HG03045 (cell line): Measurements from ENCODE around the gene CNTNAP5.

ENCODE experiments used
- ATAC-seq: cut with Tn5 transposase; IDR thresholded peaks from one replicate; pipeline ENCODE4 v1.9.1; 2021; ENCODE audit warnings: mild to moderate bottlenecking, moderate library complexity; ENCODE audit not compliant: unreplicated experiment

CNTNAP5 gene

DNA sequence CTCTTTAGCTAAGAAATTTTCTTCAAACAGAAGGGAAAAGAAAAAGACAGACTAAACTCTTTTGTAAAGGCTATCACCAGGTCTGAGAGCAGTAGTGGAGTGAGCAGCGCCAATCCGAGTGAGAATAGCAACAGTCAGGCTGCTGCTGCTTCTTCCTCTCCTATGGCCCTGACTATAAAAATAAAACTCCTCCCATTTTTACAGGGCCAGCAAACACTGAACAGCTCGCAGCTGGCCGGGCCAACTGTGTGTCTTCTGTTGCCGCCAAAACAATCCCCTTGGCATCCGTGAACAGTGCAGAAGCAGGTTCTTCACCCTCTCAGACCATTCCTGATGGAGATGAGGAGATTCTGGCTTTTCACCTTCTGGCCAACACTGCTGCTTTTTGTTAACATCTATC is 124.5 kb downstream of the CNTNAP5 start:
- no peak for ATAC-seq

DNA sequence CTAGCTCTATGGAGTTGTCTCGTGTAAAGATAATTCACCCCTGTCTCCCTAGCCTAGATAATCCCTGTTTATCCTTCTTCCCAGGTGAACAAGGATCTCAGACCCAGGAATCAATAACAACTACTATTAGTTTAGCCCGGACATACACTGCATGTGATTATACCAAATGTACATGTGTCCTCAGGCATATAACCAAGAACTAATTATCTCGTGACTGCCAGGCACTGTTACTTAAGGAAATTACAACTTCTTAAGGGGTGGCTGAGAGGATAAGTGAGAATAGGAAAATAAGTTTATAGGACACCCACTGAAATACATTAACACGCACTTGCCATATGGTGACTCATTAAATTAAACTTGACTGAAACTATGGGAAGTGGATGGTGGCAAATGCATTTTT is 126.6 kb downstream of the CNTNAP5 start:
- ATAC-seq: no peak

DNA sequence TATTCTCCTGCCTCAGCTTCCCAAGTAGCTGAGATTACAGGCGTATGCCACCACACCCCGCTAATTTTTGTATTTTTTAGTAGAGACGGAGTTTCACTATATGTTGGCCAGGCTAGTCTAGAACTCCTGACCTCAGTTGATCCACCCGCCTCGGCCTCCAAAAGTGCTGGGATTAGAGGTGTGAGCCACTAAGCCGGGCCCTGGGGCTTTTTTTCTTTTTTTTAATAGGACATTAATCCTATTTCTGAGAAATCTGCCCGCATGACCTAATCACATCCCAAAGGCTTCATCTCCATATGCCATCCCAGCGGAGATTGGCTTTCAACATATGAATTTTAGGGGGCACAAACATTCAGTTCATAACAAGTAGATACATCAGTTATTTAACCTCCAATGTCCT is 128.6 kb downstream of the CNTNAP5 start:
- no peak for ATAC-seq

DNA sequence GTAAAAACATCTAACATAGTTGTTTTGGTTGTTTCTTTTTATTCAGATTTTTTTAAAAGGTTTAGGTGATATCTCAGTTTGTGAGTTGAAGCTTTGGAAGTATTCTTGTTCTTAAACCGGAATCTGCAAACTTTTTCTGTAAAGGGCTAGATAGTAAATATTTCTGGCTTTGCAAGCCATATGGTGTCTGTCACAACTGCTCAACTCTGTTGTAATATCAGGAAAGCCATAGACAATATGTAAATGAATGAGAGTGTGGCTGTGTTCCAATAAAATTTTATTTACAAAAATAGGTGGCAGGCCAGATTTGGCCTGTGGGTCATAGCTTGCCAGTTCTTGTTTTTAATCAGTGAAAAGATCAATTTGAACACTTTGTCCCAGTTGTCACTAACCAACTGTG is 134.1 kb downstream of the CNTNAP5 start:
- no peak for ATAC-seq

DNA sequence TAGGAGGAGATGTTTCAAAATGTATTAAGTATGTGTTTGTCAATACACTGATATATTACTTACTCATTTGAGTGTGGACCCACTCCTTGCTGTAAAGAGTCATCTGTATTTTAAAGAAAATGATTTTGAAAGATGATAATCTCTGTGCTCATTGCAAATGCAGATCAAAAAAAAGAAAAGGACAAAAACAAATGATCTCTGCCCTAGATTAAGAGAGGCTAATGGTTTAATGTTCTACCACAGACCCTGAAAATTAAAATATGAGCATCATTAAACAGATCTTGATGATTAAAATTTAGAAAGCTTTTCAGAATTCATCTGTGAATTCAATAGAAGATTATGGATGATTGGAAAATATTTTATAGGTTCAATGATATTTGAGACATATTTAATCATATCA is 136.5 kb downstream of the CNTNAP5 start:
- no peak for ATAC-seq

DNA sequence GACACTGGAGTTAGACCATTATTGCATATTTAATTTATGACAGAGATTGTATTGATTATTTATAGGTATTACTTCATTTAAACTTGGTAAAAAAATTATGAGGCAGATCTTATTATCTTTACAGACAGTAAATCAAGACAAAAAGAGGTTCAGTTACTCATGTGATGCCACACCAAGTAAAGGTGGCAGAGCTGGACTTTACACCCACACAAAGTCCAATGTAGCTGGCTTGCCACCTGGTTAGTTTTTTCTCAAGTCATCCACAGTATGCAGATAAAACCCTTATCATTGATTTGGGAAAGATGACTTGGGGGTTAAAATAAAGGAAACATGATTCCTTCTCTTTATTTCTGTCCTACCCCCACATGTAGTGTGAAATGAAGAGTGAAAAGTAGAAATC is 137.2 kb downstream of the CNTNAP5 start:
- no peak for ATAC-seq

DNA sequence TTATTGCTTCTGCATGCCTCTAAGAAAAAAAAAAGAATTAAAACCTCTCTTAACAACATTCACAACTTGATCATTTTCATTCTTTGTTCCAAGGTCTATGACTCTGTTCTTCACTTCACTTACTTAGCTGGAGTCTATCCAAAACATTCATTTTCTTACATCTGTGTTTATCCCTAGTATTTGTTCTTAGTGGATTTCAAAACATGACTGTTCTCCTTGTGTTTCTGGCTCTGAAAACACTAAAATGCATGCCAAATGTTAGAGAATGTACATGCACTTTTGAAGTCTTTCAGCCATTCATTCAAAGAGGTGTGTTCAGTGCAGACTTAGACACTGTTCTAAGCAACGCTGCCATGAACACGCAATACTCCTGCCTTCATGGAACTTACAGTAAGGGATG is 138.8 kb downstream of the CNTNAP5 start:
- no peak for ATAC-seq

DNA sequence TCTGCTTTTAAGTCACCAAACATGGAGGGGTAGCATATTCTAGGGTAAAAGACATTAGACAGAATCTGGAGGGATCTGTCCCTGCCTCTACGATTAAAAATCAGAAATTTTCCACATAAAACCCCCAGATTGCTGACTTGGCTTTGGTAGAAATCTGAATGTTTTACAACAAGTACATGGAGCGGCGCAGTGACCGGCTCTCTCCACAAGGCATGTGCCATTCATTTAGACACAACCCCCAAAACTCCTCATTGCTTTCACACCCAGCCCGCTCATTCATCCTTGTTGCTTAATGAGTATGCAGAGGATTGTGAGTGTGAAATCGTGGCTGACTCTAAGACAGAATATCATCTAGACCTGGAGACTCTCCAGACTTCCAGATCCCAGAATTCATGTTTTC is 140.6 kb downstream of the CNTNAP5 start:
- no peak for ATAC-seq

DNA sequence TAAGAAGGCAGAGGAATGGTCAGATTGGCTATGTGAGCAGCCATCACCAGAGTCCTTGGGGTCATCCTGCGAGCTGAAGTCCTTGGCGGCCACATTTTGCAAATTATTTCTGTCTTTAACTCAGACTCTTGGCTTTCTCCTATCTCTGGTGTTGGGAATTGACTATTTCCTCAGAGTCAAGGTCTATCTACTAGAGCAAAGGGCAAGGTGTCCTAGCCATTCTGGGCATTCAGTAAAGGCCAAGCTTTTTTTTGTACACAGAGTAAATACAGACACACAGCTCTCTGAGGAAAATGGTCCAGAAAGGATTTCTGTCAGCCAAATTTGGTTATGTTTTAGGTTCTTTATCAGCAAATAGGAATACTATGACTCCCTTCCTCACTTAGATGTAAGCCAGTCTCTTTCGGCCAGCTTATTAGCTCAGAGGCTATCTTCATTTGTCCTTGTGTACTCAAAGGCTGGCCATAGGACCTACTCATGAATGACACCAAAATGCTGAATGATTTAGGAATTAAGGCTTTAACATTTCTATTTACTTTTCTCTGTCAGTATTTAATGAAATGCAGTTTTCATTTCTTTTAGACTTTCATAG is 146.5 kb downstream of the CNTNAP5 start:
- no peak for ATAC-seq

DNA sequence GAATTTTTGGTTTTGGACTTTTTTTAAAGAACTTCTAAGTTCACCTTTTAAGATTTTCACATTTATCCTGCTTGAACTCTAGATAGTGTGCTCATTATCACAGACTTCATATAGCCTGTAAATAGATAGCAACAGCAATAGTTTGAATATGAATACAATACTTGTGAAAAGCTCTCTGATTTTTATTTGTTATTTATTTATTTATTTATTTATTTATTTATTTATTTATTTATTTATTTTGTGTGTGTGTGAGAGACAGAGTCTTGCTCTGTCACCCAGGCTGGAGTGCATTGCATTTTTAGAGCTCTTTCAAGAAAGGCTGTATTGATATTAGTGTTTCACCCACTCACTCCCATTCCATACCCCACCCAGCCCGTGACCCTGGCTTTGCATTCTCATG is 153.6 kb downstream of the CNTNAP5 start:
- no peak for ATAC-seq

DNA sequence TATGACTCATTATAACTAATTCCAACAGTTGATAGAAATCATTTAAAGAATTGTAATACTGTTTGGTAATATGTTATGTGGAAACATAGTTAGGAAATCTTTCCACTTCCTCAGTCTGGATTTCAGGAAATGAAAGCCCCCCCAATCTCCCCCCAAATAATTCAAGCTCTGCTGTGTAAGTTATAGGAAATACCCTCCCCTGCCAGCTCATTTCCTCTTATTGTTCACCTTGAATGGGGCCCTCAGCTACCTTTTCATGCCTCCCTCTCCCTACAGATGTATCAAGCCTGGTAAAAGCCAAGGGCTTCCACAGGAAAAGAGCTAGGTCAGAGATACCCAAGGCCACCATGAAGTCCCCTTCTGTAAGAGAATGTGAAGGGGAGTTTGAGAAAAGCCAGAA is 155.5 kb downstream of the CNTNAP5 start:
- no peak for ATAC-seq

DNA sequence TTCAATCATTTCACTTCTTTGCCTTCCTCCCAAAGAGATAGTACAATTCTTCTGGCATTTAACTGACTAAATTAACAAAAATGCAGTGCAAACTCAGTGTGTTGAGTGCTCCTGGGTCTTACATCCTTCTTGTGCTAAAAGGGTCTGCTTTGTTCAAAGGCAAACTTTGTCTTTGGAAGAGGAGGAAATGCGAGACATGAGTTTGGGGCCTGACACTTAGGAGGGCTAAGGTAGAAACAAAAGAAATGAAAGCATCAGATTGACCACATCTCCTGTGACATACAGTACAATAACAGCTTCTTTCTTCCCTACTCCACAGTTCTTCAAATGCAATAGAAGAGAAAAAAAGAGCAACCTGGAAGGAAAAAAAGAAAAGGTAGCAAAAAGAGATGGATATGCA is 161.7 kb downstream of the CNTNAP5 start:
- no peak for ATAC-seq

DNA sequence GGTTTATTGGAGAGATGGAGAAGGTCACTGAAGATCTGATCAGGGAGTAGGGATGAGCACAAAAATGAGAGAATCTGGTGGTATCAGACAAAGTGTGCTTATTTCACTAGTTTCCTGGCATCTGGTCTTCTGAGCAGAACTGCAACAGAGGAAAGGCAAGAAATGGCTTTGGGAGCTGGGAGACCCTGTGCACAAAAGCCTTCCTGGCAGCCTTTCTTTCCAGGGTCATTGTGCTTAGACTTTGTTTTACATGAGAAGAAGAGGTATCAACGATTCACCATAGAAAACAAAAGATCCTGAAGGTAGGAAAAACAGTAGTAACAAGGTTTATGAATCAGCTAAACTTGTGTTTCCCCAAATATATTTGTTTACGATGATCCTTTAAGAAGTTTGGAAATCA is 162.9 kb downstream of the CNTNAP5 start:
- no peak for ATAC-seq

DNA sequence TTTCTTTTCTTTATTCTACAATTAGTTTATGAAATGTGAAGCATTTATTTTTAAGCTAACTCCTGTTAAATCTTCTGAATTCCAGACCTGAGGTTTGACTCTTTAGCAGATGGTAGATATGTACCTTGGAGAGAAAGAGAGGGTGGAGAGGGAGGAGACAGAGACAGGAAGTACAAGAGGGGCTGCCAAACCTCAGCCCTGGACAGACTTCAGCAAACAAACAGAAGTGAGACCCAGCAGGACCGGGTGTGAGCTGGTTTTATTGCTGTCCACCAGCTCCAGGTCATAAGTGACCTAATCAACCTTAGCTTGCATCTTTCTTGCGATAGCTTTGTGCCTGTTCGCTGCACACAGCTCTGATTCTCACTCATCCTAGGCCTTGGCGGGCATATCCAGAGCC is 168.6 kb downstream of the CNTNAP5 start:
- ATAC-seq: no peak

DNA sequence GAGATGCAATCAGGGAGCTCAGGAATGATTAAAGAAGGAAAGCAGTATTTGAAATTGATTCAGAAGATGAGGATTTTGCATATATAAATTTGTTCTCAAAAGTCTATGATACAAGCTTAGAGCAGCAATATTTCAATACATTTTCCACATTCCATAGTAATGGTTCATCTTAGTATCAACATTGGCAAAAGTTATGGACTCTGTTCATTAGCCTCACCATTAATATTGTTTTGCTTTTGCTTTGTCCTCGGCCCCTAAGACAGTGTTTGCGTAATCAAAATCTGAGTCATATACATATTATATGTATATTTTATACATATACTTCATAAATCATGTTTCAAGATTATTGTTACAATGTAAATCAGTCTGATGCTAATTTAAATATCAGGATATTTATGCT is 176.6 kb downstream of the CNTNAP5 start:
- ATAC-seq: no peak

DNA sequence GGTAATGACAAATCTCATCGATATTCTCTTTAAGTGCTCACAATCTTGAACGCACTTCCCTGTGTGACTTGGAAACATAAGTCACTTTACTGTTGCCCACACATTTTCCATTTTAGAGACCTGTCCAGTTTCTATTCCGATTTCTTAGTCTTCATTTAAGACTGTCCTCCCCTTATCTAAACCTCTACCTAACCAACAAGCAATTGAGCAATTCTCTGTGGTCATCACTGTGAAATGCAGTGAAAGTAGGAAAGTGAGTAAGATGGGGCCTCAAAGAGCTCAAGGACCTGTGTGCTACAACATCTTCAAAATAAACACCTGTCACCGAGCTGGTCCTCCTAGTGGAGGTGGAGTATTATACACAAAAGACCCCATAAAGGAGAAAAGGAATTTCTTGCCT is 184.4 kb downstream of the CNTNAP5 start:
- no peak for ATAC-seq

DNA sequence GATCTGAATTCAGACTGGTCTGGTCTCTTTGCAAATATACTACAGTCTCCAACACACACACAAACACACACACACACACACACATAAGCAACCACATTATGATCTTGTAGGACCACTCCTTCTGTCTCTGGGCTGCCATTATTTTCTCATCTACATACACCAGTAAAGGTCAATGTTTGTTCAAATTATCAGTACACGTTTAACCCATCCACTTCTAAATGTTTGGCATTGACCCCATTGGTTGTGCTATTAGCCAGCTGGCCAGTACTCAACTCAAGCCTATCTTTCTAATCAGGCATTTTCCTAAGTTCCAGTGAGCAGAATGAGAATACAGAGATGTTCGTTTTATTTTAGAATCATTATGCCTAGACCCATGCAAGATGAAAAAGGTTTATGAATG is 186.4 kb downstream of the CNTNAP5 start:
- ATAC-seq: no peak

DNA sequence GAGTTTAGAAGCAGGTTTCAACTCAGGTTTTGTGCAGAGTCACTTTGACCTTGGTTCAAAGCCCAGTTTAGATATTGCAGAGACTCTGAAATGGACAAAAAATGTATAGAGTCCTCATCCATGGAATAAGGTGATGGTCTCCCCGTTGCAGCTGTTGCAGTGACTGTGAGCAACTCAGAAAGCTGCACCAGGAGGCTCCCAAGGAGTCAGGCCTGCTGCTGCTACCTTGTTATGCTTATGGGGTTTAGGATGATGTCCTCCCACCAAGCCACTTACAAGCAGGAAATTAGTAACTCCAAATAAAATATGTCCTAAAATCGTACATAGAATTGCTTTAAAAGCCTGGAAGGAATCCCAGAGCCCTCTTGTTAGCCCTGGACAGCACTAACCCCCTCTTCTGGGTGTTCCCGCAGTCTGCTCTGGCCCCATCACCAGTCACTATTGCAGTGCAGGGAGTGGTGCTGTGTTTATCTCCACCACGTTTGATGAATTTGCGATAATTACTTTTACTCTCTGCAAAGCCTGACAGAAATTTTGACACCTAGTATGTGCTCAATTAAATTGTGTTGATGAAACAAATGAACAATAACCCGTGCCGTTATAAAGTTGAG is 189.0 kb downstream of the CNTNAP5 start:
- no peak for ATAC-seq

DNA sequence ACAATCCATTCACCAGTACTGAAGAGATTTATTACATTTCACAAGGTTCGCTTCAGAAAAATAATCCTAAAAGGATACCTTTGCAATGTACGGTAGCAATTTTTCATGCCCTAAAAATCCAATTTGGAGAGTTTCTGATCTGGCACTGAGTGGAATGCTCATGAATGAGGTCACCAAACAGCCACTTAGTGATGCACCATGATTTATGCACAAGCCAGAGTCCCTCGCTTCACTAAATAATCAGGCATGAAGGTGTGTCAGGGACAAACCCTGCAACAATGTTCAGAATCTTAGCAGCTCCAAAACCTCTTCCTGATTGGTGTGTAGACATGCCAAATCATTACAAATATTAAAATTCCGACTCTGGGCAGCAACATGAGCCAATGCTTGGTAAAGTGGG is 221.1 kb downstream of the CNTNAP5 start:
- ATAC-seq: no peak

DNA sequence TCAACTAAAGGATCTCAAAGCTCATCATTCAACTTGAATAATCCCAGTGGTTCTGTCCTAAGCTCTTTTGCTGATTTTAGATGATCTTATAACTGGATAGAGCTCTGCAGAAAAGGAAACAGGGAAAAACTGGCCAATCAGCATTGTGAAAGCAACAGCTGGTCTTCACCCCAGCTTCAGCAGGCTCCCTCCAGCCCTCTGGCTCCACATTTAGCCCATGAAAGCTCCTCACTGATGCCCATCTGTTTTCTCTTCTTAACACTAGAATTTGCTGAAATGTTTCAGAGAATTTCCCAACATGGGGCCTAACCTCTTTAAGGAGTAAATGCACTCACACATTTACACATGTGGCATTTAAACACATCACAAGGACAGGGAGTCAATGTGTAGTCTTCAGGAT is 223.3 kb downstream of the CNTNAP5 start:
- ATAC-seq: no peak

DNA sequence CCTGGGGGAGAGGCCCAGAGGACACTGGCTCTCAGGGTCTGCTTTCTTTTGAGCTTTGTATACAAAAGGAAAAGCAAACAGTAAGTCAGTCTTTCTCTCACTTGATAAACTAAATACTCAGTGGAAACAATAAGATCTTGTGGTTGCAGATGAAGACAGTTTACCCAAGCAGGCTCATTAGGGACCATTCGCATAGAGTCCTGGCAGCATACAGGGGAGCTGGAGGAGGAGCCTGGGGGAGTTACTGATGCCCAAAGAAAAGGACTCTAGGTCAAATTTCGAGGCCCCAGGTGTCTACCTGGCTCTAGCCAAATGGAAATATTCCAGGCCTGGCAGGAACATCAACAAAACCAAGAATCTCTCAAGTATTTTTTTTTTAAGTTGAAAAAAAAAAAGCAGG is 225.3 kb downstream of the CNTNAP5 start:
- ATAC-seq: no peak

DNA sequence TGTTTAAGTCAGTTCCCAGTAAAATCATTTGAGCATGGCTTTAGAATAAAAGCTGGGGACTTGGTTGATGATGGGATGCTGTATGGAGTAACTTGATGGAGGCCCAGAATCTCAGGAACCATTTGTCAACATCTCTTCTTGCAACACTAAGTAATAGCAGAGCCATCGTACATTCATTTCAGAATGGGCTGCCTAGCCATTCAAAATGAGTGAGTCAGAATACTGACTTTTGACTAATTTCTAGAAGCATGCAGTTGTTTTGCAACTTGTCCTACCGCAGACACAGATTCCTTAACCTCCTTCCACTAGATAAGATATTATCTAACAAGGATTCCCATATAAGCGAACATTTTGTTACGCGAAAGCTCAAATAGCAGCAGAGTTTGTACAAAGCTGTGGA is 229.5 kb downstream of the CNTNAP5 start:
- ATAC-seq: no peak

DNA sequence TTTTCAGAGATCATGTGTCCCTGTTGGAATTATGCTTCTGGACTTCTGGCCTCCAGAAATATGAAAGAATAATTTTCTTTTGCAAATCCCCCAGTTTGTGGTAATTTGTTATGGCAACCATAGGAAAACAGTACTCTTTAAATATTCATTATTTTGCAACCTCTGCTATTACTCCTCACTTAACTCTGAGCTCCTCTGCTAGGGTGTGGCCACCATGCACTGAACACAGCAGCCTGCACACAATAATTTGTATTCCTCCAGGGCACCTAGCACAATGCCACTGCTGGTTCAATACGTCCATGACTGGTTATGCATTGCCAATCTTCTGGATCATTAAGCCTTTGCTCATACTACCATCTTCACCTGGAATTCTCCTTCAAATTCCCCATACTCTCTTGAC is 232.0 kb downstream of the CNTNAP5 start:
- ATAC-seq: no peak
